GM12891 (cell line): ENCODE data around the gene KCNIP4.

Experiments used
- POLR2AphosphoS5 ChIP-seq: IDR thresholded peaks from 2 replicates; pipeline ENCODE4 v1.6.1; 2011; ENCODE audit warnings: low read depth, low read length, control low read depth
- SPI1 ChIP-seq: IDR thresholded peaks from 2 replicates; pipeline ENCODE4 v1.6.1; 2011; ENCODE audit warnings: low read depth, low read length, control low read depth

GRCh38 chr4:21749412-21749811, 199.2 kb downstream of the KCNIP4 start:
- TF ChIP-seq POLR2AphosphoS5 = no peak
- TF ChIP-seq SPI1 = no peak
